CMK (cell line): ENCODE data around the gene ZNF106.

ENCODE experiments used
- DNase-seq: peaks from one replicate; pipeline ENCODE4 v3.0.0-alpha.2; 2010; ENCODE audit warnings: low read depth

The ZNF106 gene

DNA sequence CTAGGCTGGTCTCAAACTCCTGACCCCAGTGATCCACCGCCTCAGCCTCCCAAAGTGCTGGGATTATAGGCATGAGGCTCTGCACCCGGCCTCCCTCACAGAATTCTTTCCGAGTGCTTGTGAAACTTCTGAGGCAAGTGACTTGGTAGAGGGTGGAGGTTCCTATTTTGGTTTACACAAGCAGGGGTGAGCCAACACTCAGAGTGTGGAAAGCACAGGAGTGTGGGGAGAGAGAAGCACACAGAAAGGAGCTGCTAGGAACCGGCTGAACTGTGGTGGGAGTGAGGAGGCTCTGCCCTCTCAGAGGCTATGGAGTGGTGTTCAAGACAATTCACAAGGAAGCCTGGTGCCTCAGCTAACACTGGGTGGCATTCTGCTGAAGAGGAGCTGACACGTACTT is 123.9 kb downstream of the ZNF106 start:
- DNase-seq = no peak

DNA sequence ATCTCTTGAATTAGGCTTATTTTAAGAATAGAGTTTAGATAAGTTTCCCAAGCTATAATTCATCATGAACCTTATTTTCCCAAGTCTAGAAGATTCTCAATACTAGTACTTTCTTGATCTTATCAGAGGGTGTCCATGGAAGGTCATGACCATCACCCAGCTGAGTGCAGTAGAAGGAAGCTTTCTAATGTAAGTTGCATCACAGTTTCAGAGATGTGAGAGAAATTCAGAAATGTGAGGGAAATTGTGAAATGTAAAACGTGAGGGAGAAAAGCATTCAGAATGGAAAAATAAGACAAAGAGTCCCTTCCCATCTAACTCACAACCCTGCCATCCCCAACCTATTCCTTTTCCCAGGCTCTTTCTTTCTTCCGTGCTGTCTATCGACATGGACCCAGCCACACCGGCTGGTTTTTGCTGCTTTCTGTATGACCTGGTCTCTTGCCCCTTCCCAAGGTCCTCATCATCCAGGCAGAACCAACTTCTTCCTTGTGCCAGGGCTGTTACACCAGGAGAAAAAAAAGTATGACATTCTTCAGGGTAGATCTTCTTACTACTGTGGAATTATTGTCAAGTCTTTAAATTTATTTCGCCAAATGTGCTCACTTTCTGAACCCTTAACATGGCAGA is 124.9 kb downstream of the ZNF106 start:
- no peak for DNase-seq

DNA sequence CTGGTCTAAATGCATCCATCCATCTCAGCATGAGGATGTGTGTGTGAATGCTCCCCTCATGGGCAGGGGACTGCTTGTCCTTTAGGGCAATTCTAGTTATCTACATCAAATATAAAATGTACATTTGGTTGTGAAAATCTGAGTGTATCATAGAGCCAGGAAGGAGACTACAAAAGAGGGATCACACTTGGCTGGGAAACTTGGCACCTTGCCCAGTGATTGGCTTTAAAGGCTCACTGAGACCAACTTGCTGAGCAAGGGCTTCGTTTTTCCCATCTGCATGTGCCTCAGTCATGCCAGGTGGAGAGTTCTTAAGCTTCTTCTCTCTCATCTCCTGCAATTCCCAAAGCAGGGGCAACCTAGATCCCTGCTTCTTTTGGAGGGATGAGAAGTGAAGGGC is 126.4 kb downstream of the ZNF106 start:
- no peak for DNase-seq

DNA sequence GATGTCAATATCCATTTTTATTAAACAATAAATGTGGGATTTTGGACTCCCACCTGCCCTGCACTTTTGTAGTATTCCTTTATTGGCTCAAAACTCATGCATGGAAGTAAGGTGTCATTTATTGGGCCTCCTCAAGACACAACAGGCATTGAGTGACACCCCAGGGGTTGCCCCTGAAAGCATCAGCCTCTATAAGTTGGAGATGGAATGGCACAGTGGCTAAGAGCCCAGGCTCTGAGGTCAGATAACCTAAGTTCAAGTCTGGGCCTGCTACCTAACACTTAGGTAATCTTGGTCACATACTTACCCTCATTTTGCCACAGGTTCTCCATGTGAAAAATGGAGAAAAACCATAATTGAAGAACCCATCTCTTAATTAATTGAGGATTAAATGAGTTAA is 127.0 kb downstream of the ZNF106 start:
- DNase-seq = no peak

DNA sequence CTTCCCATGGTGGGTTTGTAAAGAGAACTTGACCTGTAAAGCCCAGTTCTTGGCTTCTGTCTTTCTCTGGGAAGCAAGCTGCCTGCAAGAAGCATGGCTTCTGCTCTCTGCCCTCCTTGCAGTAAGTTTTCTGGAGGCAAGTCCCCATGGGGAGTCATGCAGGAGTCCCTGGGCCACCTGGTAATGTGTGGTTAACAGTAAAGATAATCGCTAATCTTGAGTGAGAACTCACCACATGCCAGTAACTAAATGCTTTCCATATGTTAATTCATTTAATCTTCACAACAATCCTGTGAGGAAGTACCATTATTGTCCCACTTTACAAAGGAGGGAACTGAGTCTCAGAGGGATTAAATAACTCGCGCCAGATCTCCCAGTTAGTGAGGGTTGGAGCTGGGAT is 127.5 kb downstream of the ZNF106 start:
- no peak for DNase-seq
